IPS-18a (cell line): ENCODE measurements around the gene CCNJL.

ENCODE experiments used
- H3K27ac ChIP-seq: one replicate; pipeline ENCODE4 v1.5.1; 2013; ENCODE audit warnings: low read length
- H3K27me3 ChIP-seq: one replicate; pipeline ENCODE4 v1.6.1; 2013; ENCODE audit warnings: mild to moderate bottlenecking, low read length; ENCODE audit not compliant: control insufficient read depth, insufficient read depth
- H3K36me3 ChIP-seq: one replicate; pipeline ENCODE4 v1.6.1; 2013; ENCODE audit warnings: low read depth, low read length; ENCODE audit not compliant: control insufficient read depth
- H3K4me1 ChIP-seq: one replicate; pipeline ENCODE4 v1.6.1; 2013; ENCODE audit warnings: low read depth, low read length; ENCODE audit not compliant: control insufficient read depth
- H3K4me3 ChIP-seq: one replicate; pipeline ENCODE4 v1.5.1; 2013; ENCODE audit warnings: low read length
- H3K9ac ChIP-seq: one replicate; pipeline ENCODE4 v1.6.1; 2013; ENCODE audit warnings: mild to moderate bottlenecking, low read length, moderate library complexity
- H3K9me3 ChIP-seq: one replicate; pipeline ENCODE4 v1.6.1; 2013; ENCODE audit warnings: low read depth, low read length; ENCODE audit not compliant: control insufficient read depth

Gene CCNJL

DNA sequence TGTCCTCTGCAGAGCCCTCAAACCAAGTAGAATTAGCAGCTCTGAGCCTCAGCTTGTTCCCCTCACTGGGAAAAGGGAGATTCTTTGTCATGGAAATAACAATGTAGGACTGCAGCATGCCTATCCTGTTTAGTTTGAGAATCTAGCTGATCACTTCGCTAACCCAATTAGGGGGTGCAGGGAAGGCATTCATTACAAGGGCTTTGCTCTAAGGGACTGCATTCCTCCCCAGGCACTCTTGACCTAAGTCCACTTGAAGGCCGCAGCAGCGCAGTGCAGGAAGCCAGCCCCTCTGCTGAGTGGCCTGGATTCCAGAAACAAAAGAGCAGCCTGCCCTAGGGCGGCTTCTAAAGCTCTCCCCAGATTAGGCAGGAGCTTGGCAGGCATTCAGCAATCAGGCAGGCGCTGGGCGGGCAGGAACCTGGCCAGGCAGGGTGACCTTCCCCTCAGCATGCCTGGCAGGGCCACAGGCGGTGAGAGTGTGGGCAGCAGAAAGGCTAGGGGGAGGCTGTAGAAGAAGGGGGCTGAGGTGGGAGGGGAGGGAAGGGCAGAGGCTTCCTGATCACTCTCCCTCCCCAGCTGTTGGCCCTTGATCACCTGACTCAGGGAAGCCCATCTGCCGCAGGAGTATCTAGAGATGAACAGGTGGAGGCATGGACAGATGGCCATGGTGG, 24.8 kb downstream of the CCNJL start:
- Histone ChIP-seq H3K9ac (no peak overlapping the region), H3K4me1 (peaks cover 31% of the 10 kb centered on the region), H3K4me3 (peak overlapping the region; percentile 18), H3K36me3 (peaks cover 3% of the 10 kb centered on the region), H3K9me3 (no peaks in the 10 kb centered on the region), H3K27me3 (no peaks in the 10 kb centered on the region), H3K27ac (peak overlapping the region; percentile 22)

DNA sequence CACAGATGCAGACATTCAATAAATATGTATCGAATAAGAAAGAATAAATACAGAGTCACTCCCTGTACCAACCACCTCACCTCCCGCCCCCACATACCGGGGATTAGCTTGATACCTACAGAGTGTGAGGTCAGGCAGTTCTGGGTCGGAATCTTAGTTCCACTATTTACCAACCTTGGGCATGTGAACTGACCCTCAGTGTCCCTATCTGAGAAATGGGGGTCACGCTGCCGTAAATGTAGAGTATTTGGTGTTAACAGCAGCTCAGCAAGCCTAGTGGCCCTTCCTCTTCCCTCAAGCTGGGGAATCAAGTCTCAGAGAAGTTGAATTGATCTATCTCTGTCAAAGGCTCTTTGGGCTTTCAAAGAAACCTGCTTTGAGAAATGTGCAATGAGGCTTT, 25.4 kb downstream of the CCNJL start:
- Histone ChIP-seq H3K9me3 (no peaks in the 10 kb centered on the region), H3K4me1 (peaks cover 31% of the 10 kb centered on the region), H3K27me3 (no peaks in the 10 kb centered on the region), H3K4me3 (peak overlapping the region; percentile 18), H3K9ac (no peak overlapping the region), H3K27ac (peak overlapping the region; percentile 10), H3K36me3 (peaks cover 3% of the 10 kb centered on the region)

DNA sequence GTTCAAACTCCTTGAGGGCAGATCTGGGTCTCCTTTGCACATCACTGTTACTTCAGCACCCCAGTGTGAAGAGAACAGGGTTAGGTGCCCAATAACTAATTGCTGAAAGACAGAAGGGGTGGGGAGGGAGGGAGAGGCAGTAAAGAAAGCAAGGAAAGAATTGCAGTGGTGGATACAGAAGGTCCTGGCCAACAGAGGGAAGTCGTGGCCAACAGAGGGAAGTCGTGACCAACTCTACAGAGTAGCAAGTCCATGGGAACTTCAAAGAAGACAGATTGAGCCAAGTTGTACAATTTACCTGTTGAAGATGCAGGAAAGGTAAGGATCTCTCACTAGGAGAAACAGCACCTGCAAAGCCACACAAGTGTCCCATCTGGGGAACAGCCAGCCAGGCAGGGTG, 27.0 kb downstream of the CCNJL start:
- no peaks in the 10 kb centered on the region for H3K9me3 ChIP-seq
- H3K27ac ChIP-seq = no peak overlapping the region
- H3K27me3 ChIP-seq = no peaks in the 10 kb centered on the region
- peaks cover 31% of the 10 kb centered on the region for H3K4me1 ChIP-seq
- peaks cover 8% of the 10 kb centered on the region for H3K36me3 ChIP-seq
- H3K9ac ChIP-seq = no peak overlapping the region
- H3K4me3 ChIP-seq = no peak overlapping the region

DNA sequence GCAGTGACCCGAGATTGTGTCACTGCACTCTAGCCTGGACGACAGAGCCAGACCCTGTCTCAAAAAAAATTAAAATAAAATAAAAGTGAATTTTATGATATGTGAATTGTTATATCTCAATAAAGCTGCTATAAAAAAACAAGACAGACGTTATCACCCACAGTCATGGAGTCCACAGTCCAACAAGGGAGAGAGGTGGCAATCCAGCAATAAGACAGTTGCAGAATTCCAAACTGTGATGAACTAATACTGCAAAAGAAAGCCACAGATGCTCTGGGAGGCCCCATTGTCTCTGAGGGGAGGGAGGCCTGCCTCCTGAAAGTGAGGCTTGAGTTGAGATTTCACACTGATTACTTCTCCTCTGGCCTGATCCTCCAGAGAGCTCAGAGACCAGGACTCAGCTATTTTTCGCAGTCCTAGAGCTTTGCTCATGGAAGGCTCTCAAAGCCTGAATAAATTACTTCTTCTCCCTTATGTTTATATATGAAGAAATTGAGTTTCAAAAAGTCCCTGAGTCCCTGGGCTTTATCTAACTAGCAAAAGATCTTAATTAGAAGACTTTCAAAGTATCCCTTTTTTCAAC, 28.0 kb downstream of the CCNJL start:
- Histone ChIP-seq H3K4me3 (no peak overlapping the region), H3K36me3 (peaks cover 16% of the 10 kb centered on the region), H3K27ac (no peak overlapping the region), H3K27me3 (no peaks in the 10 kb centered on the region), H3K9ac (no peak overlapping the region), H3K9me3 (no peaks in the 10 kb centered on the region), H3K4me1 (peaks cover 24% of the 10 kb centered on the region)

DNA sequence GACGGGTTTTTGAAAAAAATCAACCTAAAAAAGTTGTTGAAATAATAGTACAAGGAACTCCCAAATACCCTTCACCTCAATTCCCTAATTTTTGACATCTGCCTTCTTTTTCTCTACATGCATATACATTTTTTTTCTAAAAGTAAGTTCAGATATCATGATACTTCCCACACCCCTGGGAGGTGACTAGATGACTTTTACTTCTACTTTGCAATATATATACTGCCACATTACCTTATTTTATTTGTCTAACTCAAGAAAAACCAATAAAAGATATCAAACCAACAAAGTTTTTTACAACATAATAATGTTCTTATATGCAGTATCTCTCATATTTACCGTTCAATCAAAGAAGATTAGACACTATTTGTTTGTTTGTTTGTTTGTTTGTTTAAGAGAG, 31.1 kb downstream of the CCNJL start:
- Histone ChIP-seq H3K4me3 (no peak overlapping the region), H3K4me1 (peaks cover 7% of the 10 kb centered on the region), H3K9ac (no peak overlapping the region), H3K36me3 (peaks cover 21% of the 10 kb centered on the region), H3K9me3 (no peaks in the 10 kb centered on the region), H3K27ac (no peak overlapping the region), H3K27me3 (no peaks in the 10 kb centered on the region)

DNA sequence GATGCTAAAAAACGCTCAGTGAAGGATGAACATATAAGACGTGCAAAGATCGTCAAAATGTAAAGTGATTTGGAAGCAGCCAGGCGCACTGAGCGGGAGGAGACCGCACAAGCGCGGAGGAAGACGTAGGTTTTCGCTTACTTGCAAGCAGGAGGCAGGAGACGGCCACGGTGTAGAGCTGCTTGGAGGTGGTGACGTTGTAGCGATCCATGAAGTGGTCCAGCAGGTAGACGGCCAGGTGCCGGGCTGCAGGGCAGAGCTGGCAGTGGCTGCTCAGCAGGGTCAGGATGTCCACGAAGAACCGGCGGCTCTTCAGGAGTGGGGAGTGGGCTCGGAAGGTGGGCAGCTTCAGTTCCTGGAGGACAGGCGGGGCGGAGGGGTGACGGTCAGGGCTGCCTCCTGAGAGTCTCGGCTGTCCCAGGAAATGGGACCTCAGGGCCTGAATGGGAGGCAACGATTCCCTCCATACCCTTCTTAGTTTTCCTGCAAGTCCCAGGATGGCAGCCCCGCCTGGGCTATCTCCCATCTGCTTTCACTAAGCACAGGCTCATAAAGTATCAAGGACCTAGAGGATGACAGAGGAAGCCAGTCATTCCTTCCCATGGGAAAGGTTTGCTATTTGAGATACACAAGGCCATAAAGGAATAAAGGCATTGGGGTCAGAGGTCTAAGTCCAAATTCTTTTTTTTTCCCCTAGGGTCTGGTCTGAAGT, 31.8 kb downstream of the CCNJL start:
- H3K27me3 ChIP-seq = no peaks in the 10 kb centered on the region
- H3K9me3 ChIP-seq = no peaks in the 10 kb centered on the region

DNA sequence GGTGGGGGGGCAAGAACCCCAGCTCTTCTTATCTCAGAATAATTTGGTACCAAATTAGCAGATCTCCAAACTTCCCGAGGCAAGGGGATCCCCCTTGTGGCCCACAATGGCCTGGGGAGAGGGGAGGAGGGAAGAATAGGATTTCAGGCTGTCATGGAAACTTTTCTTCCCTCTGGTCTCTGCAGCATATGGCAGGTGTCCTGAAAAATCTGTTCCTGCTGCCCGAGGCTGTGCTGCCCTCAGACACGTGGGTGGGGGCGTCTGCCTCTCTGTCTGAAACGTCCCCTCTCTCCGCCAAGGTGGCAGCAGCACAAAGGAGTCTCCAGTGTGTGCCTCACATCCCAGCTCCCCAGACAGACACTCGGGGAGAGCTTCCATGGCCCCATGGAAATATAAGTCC, 34.0 kb downstream of the CCNJL start:
- H3K4me3 ChIP-seq = no peak overlapping the region
- H3K9ac ChIP-seq = no peak overlapping the region
- H3K27me3 ChIP-seq = no peaks in the 10 kb centered on the region
- no peak overlapping the region for H3K27ac ChIP-seq
- H3K9me3 ChIP-seq = no peaks in the 10 kb centered on the region
- peaks cover 22% of the 10 kb centered on the region for H3K36me3 ChIP-seq
- H3K4me1 ChIP-seq = no peaks in the 10 kb centered on the region

More for the DNA sequence above, 31.8 kb downstream of the CCNJL start:
- no peaks in the 10 kb centered on the region for H3K4me1 ChIP-seq
- H3K36me3 ChIP-seq = peaks cover 26% of the 10 kb centered on the region
- H3K9ac ChIP-seq = no peak overlapping the region
- H3K4me3 ChIP-seq = no peak overlapping the region
- H3K27ac ChIP-seq = no peak overlapping the region

DNA sequence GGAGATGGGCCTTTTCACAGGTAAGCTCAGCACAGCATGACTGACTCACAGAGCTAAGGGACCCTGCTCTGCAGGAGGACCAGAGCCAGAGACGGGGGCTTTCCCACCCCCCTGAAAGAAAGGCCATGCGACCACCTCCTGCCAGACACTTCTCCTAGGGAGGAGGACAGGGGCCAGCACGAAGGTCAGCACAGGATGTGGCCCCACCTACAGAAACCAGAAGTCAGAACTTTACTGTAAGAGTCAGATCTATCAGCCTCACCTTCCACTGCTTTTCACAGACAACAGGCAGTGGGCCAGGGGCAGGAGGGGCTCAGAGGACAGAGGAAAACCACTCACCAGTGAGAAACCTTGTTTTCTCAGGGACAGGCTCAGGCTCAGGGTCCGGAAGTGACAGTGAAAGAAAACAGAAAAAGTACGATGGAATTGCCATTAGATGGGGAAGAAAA, 37.9 kb downstream of the CCNJL start:
- Histone ChIP-seq H3K4me3 (no peak overlapping the region), H3K9me3 (no peaks in the 10 kb centered on the region), H3K4me1 (peaks cover 22% of the 10 kb centered on the region), H3K36me3 (peaks cover 16% of the 10 kb centered on the region), H3K9ac (no peak overlapping the region), H3K27ac (no peak overlapping the region), H3K27me3 (no peaks in the 10 kb centered on the region)

DNA sequence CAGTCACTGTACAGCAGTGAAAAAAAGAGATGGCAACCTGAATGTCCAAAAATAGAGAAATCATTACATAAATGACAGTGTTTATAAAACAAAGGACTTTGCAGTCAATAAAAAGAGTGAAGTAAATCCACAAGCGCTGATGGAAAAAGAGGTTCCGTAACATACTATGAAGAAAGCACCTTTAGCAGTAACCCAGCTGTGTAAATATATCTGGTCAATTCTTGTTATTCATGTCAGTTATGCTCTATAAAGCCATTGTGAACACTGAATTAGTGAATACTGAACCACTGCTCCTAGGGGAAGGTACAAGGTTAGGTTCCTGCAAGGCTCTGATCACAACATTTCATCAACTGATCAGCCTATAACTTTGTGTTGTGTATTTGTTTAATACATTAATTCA, 39.5 kb downstream of the CCNJL start:
- Histone ChIP-seq H3K4me1 (peaks cover 22% of the 10 kb centered on the region), H3K36me3 (peaks cover 28% of the 10 kb centered on the region), H3K9me3 (no peaks in the 10 kb centered on the region), H3K4me3 (no peak overlapping the region), H3K27me3 (no peaks in the 10 kb centered on the region), H3K27ac (no peak overlapping the region), H3K9ac (no peak overlapping the region)

DNA sequence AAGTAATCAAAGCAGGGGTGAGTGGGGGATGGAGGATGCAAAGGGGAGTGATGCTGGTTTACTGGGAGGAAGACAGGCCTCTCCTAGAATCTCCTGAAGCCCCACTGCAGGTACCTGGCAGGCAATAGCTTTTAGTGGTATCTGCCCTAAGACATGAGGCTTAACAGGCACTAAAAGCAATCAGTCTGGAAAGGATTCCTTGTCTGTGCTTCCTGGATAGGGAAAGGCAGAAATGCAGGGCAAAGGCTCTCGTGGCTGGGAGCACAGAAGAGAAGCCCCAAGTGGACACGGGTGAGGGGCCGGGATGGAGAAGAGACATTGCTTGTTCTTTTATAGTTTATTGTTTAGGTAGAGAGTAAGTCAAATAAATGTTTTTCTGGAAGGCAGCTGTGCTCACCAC, 40.1 kb downstream of the CCNJL start:
- Histone ChIP-seq H3K9ac (no peak overlapping the region), H3K27ac (no peak overlapping the region), H3K4me3 (no peak overlapping the region), H3K36me3 (peaks cover 28% of the 10 kb centered on the region), H3K4me1 (peaks cover 23% of the 10 kb centered on the region), H3K9me3 (no peaks in the 10 kb centered on the region), H3K27me3 (no peaks in the 10 kb centered on the region)

DNA sequence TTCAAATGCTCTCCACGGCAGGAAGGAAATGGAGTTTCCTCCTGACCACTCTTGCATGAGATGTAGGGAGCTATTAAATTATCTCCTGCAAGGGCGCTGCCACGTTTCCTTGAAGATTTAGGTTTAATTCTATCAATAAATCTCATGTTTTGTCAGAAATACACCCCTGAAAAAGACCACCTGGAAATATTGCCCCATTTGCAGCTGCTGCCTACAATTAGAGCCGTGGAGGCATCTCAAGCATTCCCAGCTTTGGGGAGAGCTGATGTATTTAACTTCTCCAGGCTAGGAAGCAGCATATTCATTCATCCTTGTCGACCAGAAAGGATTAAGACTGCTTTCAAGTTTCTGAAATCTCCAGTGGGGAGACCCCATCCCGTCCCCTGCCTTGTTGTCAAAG, 40.5 kb downstream of the CCNJL start:
- H3K27me3 ChIP-seq = no peaks in the 10 kb centered on the region
- peaks cover 28% of the 10 kb centered on the region for H3K4me1 ChIP-seq
- H3K4me3 ChIP-seq = no peak overlapping the region
- H3K9me3 ChIP-seq = no peaks in the 10 kb centered on the region
- no peak overlapping the region for H3K9ac ChIP-seq
- H3K27ac ChIP-seq = no peak overlapping the region
- peaks cover 25% of the 10 kb centered on the region for H3K36me3 ChIP-seq
